Liver (tissue), 3 donors: Measurements from ENCODE around the gene DAPK1.

Source experiments
- SP1 ChIP-seq: IDR thresholded peaks from 2 replicates; pipeline ENCODE4 v1.6.1; 2018; ENCODE audit warnings: antibody characterized with exemption, mild to moderate bottlenecking
- TAF1 ChIP-seq: conservative IDR thresholded peaks from 2 replicates; pipeline ENCODE4 v1.6.1; 2016; ENCODE audit warnings: antibody characterized with exemption, mild to moderate bottlenecking
- TF ChIP-seq, protein P1 (sequence below): fragments of 150-350 bp; IDR thresholded peaks from 2 replicates; pipeline ENCODE4 v1.5.1; 2017; ENCODE audit warnings: improper control_type of control experiment, low read depth, low read length; ENCODE audit not compliant: missing input control
- TF ChIP-seq, protein P2 (sequence below): IDR thresholded peaks from 2 replicates; pipeline ENCODE4 v1.6.1; 2016; ENCODE audit warnings: antibody characterized with exemption
- donor health status: healthy.
- donor health status: healthy.

DNA sequence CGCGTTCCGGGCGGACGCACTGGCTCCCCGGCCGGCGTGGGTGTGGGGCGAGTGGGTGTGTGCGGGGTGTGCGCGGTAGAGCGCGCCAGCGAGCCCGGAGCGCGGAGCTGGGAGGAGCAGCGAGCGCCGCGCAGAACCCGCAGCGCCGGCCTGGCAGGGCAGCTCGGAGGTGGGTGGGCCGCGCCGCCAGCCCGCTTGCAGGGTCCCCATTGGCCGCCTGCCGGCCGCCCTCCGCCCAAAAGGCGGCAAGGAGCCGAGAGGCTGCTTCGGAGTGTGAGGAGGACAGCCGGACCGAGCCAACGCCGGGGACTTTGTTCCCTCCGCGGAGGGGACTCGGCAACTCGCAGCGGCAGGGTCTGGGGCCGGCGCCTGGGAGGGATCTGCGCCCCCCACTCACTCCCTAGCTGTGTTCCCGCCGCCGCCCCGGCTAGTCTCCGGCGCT is at the start of gene DAPK1:
- TF ChIP-seq, protein P1, sequence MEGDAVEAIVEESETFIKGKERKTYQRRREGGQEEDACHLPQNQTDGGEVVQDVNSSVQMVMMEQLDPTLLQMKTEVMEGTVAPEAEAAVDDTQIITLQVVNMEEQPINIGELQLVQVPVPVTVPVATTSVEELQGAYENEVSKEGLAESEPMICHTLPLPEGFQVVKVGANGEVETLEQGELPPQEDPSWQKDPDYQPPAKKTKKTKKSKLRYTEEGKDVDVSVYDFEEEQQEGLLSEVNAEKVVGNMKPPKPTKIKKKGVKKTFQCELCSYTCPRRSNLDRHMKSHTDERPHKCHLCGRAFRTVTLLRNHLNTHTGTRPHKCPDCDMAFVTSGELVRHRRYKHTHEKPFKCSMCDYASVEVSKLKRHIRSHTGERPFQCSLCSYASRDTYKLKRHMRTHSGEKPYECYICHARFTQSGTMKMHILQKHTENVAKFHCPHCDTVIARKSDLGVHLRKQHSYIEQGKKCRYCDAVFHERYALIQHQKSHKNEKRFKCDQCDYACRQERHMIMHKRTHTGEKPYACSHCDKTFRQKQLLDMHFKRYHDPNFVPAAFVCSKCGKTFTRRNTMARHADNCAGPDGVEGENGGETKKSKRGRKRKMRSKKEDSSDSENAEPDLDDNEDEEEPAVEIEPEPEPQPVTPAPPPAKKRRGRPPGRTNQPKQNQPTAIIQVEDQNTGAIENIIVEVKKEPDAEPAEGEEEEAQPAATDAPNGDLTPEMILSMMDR, result no peak
- TF ChIP-seq, protein P2, sequence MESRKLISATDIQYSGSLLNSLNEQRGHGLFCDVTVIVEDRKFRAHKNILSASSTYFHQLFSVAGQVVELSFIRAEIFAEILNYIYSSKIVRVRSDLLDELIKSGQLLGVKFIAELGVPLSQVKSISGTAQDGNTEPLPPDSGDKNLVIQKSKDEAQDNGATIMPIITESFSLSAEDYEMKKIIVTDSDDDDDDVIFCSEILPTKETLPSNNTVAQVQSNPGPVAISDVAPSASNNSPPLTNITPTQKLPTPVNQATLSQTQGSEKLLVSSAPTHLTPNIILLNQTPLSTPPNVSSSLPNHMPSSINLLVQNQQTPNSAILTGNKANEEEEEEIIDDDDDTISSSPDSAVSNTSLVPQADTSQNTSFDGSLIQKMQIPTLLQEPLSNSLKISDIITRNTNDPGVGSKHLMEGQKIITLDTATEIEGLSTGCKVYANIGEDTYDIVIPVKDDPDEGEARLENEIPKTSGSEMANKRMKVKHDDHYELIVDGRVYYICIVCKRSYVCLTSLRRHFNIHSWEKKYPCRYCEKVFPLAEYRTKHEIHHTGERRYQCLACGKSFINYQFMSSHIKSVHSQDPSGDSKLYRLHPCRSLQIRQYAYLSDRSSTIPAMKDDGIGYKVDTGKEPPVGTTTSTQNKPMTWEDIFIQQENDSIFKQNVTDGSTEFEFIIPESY, result no peak
- TF ChIP-seq TAF1, result no peak
- no peak for TF ChIP-seq SP1
